Measurements from ENCODE around the gene PROX1. TPM values are rescaled to one million over a fixed set of nuclear protein-coding genes. Genes with fewer than 3 reads are reported as not detected.

PROX1 gene
- total and polyA plus RNA-seq, 2 of the 8 experiments (the other 6 are each of a cell fraction or from before 2014, with no cell fraction given) = 0.30 to 2.0 TPM

DNA sequence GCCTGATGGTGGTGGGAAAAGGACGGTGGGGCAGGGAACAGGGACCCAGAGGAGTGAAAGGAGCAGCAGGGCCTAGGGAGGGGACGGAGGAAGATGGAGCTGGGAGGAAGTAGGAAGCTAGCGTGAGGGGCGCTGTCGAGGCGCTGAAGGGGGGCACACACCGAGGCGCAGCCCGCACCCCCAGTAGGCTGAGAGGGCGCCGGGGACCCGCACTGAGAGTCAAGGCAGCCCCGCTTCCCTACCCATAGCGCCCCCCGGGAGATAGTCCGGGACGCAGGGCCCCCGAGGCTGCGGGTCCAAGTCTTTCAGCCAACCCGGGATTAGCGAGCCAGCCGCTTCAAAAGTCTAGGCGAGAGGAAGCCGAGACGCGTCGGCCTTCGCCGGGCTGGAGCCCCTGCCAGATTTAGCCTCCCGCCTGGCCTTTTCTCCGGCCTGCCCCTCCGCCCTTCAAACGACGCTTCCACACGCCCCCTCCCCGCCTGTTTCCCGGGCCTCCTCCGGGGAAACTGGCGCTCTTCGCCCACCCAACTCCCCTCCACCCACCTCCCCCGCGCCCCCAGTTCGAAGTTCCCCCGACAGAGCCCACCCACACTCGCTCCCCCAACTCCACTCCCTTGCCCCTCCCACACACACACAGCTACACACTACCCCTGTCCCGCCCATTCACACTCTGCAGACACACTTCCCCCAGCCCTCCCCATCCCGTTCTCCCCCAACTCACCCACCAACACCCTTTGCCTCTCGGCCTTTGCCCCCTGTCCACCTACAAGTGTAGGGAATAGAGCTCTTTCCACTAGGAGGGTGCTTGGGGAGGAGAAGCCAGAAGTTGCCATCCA, 7.8 kb upstream of the PROX1 start (continued):
- TF ChIP-seq RBBP5 (IDR thresholded peaks at IDR 0.05; ENCODE audit: borderline replicate concordance, low read depth, low read length) = peak; percentile 91
- TF ChIP-seq POU5F1 (IDR thresholded peaks at IDR 0.05; ENCODE audit: low read depth, low read length) = no peak
- TF ChIP-seq RAD21 (IDR thresholded peaks at IDR 0.05 in 1 of 2, conservative IDR thresholded peaks at IDR 0.05 in 1 of 2; ENCODE audit: low read depth in 2 of 2, low read length in 2 of 2) = 0 out of 4 replicates have a peak, but pooled peaks of 1 of the 2 experiments have one; percentile 4
- TF ChIP-seq ASH2L (IDR thresholded peaks at IDR 0.05; ENCODE audit: low read length) = peak; percentile 89
- no peak for TF ChIP-seq TCF12 (IDR thresholded peaks at IDR 0.05; ENCODE audit: low read depth, low read length)
- TF ChIP-seq YY1 (IDR thresholded peaks at IDR 0.05; ENCODE audit: low read depth, low read length) = 0 out of 2 replicates have a peak, but pooled peaks have one; percentile 7
- TF ChIP-seq CTBP2 (IDR thresholded peaks at IDR 0.05; ENCODE audit: borderline replicate concordance, insufficient read depth, insufficient read length, low read length) = peak; percentile 92
- TF ChIP-seq RNF2 (IDR thresholded peaks at IDR 0.05; ENCODE audit: borderline replicate concordance, low read depth, low read length, missing control alignments, poor library complexity, severe bottlenecking) = peak; percentile 30
- TF ChIP-seq, protein P1, sequence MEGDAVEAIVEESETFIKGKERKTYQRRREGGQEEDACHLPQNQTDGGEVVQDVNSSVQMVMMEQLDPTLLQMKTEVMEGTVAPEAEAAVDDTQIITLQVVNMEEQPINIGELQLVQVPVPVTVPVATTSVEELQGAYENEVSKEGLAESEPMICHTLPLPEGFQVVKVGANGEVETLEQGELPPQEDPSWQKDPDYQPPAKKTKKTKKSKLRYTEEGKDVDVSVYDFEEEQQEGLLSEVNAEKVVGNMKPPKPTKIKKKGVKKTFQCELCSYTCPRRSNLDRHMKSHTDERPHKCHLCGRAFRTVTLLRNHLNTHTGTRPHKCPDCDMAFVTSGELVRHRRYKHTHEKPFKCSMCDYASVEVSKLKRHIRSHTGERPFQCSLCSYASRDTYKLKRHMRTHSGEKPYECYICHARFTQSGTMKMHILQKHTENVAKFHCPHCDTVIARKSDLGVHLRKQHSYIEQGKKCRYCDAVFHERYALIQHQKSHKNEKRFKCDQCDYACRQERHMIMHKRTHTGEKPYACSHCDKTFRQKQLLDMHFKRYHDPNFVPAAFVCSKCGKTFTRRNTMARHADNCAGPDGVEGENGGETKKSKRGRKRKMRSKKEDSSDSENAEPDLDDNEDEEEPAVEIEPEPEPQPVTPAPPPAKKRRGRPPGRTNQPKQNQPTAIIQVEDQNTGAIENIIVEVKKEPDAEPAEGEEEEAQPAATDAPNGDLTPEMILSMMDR (IDR thresholded peaks at IDR 0.05; ENCODE audit: control extremely low read depth in 1 of 3, insufficient read depth in 1 of 3, low read depth in 1 of 3, low read length in 3 of 3) = peak; percentile 18 to 57 (median 56); a peak in 3 of 4 replicates
- peak; percentile 47; the same call in 1 of the 2 replicates for TF ChIP-seq SUZ12 (IDR thresholded peaks at IDR 0.05; ENCODE audit: low read length)
- 0 out of 4 replicates have a peak, but pooled peaks of 1 of the 2 experiments have one; percentile 34 for TF ChIP-seq SIN3A (conservative IDR thresholded peaks at IDR 0.05 in 1 of 2, IDR thresholded peaks at IDR 0.05 in 1 of 2; ENCODE audit: low read depth in 1 of 2, low read length in 2 of 2)
- no peak for TF ChIP-seq CBX8 (IDR thresholded peaks at IDR 0.05; ENCODE audit: borderline replicate concordance, low read depth, low read length)
- no peak for TF ChIP-seq CREB1 (IDR thresholded peaks at IDR 0.05)
- no peak for TF ChIP-seq EP300 (IDR thresholded peaks at IDR 0.05; ENCODE audit: borderline replicate concordance in 1 of 2, low read depth in 2 of 2, low read length in 2 of 2)
- no peak for TF ChIP-seq ZNF274 (IDR thresholded peaks at IDR 0.05; ENCODE audit: borderline replicate concordance, extremely low read depth, low read length)
- TF ChIP-seq BRCA1 (IDR thresholded peaks at IDR 0.05; ENCODE audit: low read depth, low read length) = no peak
- TF ChIP-seq EGR1 (IDR thresholded peaks at IDR 0.05; ENCODE audit: borderline replicate concordance, low read depth, low read length) = peak; percentile 45; the same call in 1 of the 2 replicates
